Measurements from ENCODE around the gene SLC16A4. TPM values are rescaled to one million over a fixed set of nuclear protein-coding genes. Genes with fewer than 3 reads are reported as not detected.
"Not testable (repeated sequence)": the region's sequence is repeated elsewhere in the genome, so short reads cannot be mapped to it uniquely, and the experiment has no call there.

Gene SLC16A4
- total RNA-seq, 1 experiment from 2014 or later: 0.83 TPM

DNA sequence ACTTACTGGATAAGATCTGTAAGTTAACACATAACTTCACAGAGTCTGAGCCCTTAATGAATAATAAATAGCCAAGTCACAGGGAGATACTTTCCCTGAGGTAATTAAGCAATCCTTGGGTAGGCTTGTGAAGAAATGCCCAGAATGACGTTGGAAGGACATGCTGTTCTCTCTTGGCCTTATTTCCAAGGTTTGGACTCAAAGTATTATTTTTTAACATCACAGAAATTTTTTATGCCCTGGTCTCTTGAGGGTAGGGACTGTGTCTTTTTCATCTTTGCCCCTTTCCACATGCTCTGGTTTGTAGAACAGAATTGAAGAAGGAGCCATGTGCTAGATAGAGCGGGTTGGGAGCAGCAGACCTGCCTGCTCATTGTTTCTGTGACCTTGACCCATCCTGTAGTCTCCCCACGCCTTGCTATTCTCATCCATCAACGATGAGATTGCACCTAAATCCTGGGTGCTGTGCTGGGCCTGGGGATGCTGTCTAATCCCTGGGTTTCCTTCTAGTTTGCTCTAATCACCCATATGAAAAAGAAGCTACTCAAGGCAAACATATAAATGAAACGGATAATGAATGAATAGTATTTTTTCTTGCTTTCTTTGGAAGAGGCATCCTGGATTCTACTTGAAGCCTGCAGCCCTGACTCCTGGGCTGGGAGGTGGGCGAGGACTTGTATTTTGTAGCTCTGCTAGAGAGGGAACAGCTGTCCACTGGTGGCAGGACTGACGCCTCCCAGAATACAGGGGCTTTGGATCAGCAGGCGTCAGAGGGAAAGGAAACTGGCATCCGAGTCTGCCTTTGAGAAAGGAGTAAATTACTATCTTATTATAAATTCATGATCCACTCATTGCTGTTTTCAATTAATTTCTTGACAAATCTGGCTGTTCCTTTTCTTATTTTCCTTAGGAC, 34.1 kb upstream of the SLC16A4 start:
- Mint-ChIP-seq H3K27ac (ENCODE audit: unreplicated experiment) (no peak overlapping the region), H3K27me3 (ENCODE audit: unreplicated experiment) (peaks cover 22% of the 10 kb centered on the region), H3K36me3 (ENCODE audit: insufficient read depth, unreplicated experiment) (no peaks in the 10 kb centered on the region), H3K4me1 (ENCODE audit: low read depth, unreplicated experiment) (no peaks in the 10 kb centered on the region), H3K4me3 (ENCODE audit: low read depth, unreplicated experiment) (no peak overlapping the region), H3K9me3 (ENCODE audit: low read depth, unreplicated experiment) (no peaks in the 10 kb centered on the region)
- CTCF ChIA-PET: no interaction called here
- intact Hi-C loops (cut with micrococcal nuclease; ENCODE audit: unreplicated experiment): no loop called here
- TF ChIP-seq, protein P1, sequence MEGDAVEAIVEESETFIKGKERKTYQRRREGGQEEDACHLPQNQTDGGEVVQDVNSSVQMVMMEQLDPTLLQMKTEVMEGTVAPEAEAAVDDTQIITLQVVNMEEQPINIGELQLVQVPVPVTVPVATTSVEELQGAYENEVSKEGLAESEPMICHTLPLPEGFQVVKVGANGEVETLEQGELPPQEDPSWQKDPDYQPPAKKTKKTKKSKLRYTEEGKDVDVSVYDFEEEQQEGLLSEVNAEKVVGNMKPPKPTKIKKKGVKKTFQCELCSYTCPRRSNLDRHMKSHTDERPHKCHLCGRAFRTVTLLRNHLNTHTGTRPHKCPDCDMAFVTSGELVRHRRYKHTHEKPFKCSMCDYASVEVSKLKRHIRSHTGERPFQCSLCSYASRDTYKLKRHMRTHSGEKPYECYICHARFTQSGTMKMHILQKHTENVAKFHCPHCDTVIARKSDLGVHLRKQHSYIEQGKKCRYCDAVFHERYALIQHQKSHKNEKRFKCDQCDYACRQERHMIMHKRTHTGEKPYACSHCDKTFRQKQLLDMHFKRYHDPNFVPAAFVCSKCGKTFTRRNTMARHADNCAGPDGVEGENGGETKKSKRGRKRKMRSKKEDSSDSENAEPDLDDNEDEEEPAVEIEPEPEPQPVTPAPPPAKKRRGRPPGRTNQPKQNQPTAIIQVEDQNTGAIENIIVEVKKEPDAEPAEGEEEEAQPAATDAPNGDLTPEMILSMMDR (IDR thresholded peaks at IDR 0.05; ENCODE audit: unreplicated experiment): no peak
- no peak for DNase-seq
- no TSS peak for BruUV-seq (replicated peaks)

DNA sequence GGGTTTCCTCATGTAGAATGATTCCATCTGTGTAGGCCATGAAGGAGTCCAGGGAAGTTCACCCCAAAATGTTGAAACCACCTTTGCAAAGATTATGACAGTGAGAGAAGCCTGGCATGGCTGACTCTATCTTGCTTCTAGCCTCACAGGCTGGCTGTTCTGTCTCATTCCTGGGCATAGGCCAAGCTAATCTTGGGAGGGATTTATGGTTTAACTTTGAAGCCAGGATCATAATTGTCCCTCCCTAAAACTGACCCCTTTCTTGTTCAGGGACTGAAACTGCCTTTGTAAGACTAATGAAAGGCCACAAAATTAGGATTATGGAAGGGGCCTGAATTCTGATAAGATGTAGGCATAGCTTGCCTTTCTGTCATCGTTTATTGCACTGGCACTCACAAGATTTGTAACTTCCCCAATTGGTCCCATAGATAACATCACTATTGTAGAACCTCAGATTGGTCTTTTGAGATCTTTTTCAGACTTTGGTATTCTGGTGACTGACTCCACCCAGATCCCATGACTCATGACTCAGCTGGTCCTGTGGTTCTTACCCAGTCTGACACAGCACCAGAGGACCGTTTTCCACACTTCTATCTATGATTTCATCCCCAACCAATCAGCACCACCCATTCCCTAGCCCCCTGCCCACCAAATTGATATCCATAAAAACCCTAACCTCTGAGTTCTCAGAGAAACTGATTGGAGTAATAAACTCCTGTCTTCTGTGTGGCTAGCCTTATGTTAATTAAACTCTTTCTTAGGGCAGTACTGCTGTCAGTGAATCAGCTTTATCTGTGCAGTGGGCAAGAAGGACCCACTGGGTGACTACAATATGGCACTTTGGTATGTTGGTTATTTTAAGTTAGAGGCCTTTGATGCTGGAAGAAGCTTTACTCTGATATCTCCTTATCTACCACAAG, 30.3 kb upstream of the SLC16A4 start:
- no peak for DNase-seq
- Mint-ChIP-seq H3K27ac (ENCODE audit: unreplicated experiment) (no peak overlapping the region), H3K4me3 (ENCODE audit: low read depth, unreplicated experiment) (no peak overlapping the region), H3K27me3 (ENCODE audit: unreplicated experiment) (peaks cover 24% of the 10 kb centered on the region), H3K9me3 (ENCODE audit: low read depth, unreplicated experiment) (no peaks in the 10 kb centered on the region), H3K4me1 (ENCODE audit: low read depth, unreplicated experiment) (no peaks in the 10 kb centered on the region), H3K36me3 (ENCODE audit: insufficient read depth, unreplicated experiment) (no peaks in the 10 kb centered on the region)
- CTCF ChIA-PET: no interaction called here
- intact Hi-C loops (cut with micrococcal nuclease; ENCODE audit: unreplicated experiment): no loop called here
- TF ChIP-seq, protein P1 (IDR thresholded peaks at IDR 0.05; ENCODE audit: unreplicated experiment): no peak
- no TSS peak for BruUV-seq (replicated peaks)

DNA sequence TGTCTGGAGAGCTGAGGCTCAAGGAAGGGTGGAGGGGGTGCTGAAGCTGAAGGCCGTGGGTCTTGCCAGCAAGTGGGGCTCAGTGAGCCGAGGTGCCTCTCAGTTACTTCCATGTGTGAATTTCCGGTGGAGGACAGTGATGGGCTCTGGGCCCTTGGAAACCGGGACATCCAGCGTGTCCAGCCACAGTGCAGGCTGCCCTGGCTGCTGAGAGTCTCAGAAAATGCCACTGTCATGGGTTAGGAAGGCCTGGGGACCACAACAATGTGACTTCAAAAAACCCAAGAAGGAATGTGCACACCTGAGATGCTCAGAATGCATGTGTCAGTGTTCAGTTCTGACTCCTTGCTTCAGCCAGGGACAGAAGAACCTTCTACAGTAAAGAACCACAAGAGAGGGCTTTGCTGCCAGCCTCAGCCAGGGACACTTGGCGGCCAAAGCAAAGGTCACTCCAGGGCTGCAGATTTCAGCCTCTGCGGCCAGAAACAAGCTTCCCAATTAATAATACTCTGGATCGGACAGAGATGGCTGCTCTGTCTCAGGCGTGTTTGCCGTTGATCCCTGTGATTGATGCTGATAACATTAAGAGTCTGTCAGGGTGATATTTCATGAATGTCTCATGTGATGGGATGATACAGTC, 29.3 kb upstream of the SLC16A4 start:
- H3K27ac Mint-ChIP-seq (ENCODE audit: unreplicated experiment): no peak overlapping the region
- CTCF ChIA-PET: no interaction called here

DNA sequence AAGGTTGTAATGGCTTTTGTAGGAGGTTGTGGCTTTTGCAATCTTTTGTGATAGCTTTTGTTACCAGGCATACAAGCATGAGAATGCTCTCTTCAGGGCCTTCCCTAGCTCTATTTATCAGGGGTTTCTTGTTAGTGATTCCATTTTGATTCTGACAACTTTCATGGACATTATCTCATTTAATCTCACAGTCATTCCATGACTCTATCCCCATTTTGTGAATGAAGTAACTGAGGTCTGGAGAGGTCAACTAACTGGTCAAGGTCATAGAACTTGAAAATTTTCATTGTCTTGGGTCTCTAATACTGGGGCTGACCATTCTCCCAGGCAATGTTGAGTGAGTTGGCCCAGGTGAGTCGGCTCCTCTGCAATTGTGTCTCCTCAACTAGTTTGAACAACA, 27.9 kb upstream of the SLC16A4 start:
- no peaks in the 10 kb centered on the region for H3K36me3 Mint-ChIP-seq (ENCODE audit: insufficient read depth, unreplicated experiment)
- H3K27ac Mint-ChIP-seq (ENCODE audit: unreplicated experiment): no peak overlapping the region
- DNase-seq: no peak
- TF ChIP-seq, protein P1 (IDR thresholded peaks at IDR 0.05; ENCODE audit: unreplicated experiment): no peak
- H3K27me3 Mint-ChIP-seq (ENCODE audit: unreplicated experiment): peaks cover 36% of the 10 kb centered on the region
- no TSS peak for BruUV-seq (replicated peaks)
- H3K9me3 Mint-ChIP-seq (ENCODE audit: low read depth, unreplicated experiment): no peaks in the 10 kb centered on the region
- no peak overlapping the region for H3K4me3 Mint-ChIP-seq (ENCODE audit: low read depth, unreplicated experiment)
- H3K4me1 Mint-ChIP-seq (ENCODE audit: low read depth, unreplicated experiment): no peaks in the 10 kb centered on the region
- CTCF ChIA-PET: no interaction called here
- intact Hi-C loops (cut with micrococcal nuclease; ENCODE audit: unreplicated experiment): no loop called here

More for the DNA sequence above, 29.3 kb upstream of the SLC16A4 start:
- TF ChIP-seq, protein P1 (IDR thresholded peaks at IDR 0.05; ENCODE audit: unreplicated experiment): no peak
- Mint-ChIP-seq H3K4me3 (ENCODE audit: low read depth, unreplicated experiment) (no peak overlapping the region), H3K9me3 (ENCODE audit: low read depth, unreplicated experiment) (no peaks in the 10 kb centered on the region), H3K36me3 (ENCODE audit: insufficient read depth, unreplicated experiment) (no peaks in the 10 kb centered on the region), H3K27me3 (ENCODE audit: unreplicated experiment) (peaks cover 34% of the 10 kb centered on the region), H3K4me1 (ENCODE audit: low read depth, unreplicated experiment) (no peaks in the 10 kb centered on the region)
- no TSS peak for BruUV-seq (replicated peaks)
- intact Hi-C loops (cut with micrococcal nuclease; ENCODE audit: unreplicated experiment): no loop called here
- no peak for DNase-seq

DNA sequence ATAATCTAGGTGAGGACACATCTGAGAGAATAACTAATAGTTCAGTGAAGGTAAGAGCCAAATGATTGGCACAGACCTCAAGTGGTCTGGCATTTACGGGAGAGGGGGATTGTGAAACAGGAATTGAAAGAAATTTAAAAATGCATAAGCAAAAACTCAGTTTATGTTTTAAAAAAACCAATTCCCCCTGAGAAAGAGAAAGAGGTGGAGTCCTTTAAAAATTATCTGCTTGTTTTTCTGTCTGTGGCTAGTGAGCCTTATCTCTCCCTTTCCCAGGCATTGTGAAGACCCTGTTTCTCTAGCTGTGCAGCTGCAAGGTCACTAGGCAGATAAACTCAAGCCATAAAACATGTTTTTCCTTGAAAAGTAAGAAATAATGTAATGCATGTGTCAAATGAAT, 22.2 kb upstream of the SLC16A4 start:
- H3K9me3 Mint-ChIP-seq (ENCODE audit: low read depth, unreplicated experiment); H3K27ac Mint-ChIP-seq (ENCODE audit: unreplicated experiment); BruUV-seq (replicated peaks); intact Hi-C loops (cut with micrococcal nuclease; ENCODE audit: unreplicated experiment); DNase-seq; H3K4me1 Mint-ChIP-seq (ENCODE audit: low read depth, unreplicated experiment); H3K36me3 Mint-ChIP-seq (ENCODE audit: insufficient read depth, unreplicated experiment); H3K4me3 Mint-ChIP-seq (ENCODE audit: low read depth, unreplicated experiment): not testable (repeated sequence)
- peaks cover 28% of the 10 kb centered on the region for H3K27me3 Mint-ChIP-seq (ENCODE audit: unreplicated experiment)
- CTCF ChIA-PET: interaction anchor here (0.6 to 4.5 kb wide), 3 partner anchors 21 to 83 kb away, joined by 4 to 37 read pairs (median 20); no protein-coding TSS in a partner anchor
